GM23248 (cell line): ENCODE results near the gene TNIK.

Experiments used
- EZH2 ChIP-seq: fragments of 200-600 bp; sonication (generic); IDR thresholded peaks from 2 replicates; pipeline ENCODE4 v1.6.1; 2018; ENCODE audit warnings: antibody characterized with exemption, mild to moderate bottlenecking; ENCODE audit not compliant: insufficient read depth, poor library complexity, severe bottlenecking
- EZH2phosphoT487 ChIP-seq: fragments of 200-600 bp; sonication (generic); IDR thresholded peaks from 2 replicates; pipeline ENCODE4 v1.6.1; 2018; ENCODE audit warnings: antibody characterized with exemption, moderate library complexity, mild to moderate bottlenecking, low read depth; ENCODE audit not compliant: insufficient read depth

- TF ChIP-seq EZH2 = no peak
- TF ChIP-seq EZH2phosphoT487 = no peak
These were observed 45.7 kb upstream of the TNIK start for GRCh38 chr3:171505822-171506333.
